Islet of Langerhans (tissue), 1 donor: ENCODE results near the gene ENGASE.

Experiments
- FAIRE-seq: peaks from one replicate; lab custom pipeline; 2011; peaks lifted over from hg19 to GRCh38; lab: Jason Lieb, UNC

ENGASE gene

GRCh38 chr17:79038545-79039135, 36.0 kb upstream of the ENGASE start:
- FAIRE-seq: no peak

- FAIRE-seq: no peak
Observed at GRCh38 chr17:79039171-79039570, 35.5 kb upstream of the ENGASE start.

DNA sequence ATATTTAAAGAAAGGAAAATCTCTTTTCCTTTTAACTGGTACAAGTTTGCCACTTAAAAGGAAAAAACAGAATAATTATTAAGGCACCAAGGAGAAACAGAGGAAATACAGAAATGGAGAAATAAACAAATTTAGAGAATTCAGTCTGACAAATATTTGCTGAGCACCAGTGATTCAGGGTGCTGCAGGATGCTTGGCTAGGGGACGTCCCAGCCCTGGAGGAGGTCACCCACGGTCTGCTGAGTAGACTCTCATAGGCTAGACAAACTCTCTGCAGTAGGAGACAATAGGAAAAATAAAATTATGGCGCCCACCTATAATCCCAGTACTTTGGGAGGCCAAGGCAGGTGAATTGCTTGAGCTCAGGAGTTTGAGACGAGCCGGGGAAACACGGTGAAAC, 34.7 kb upstream of the ENGASE start:
- FAIRE-seq: no peak

GRCh38 chr17:79041041-79041570, 33.5 kb upstream of the ENGASE start:
- FAIRE-seq: no peak

- no peak for FAIRE-seq
Observed at GRCh38 chr17:79041723-79042420, 32.8 kb upstream of the ENGASE start.

DNA sequence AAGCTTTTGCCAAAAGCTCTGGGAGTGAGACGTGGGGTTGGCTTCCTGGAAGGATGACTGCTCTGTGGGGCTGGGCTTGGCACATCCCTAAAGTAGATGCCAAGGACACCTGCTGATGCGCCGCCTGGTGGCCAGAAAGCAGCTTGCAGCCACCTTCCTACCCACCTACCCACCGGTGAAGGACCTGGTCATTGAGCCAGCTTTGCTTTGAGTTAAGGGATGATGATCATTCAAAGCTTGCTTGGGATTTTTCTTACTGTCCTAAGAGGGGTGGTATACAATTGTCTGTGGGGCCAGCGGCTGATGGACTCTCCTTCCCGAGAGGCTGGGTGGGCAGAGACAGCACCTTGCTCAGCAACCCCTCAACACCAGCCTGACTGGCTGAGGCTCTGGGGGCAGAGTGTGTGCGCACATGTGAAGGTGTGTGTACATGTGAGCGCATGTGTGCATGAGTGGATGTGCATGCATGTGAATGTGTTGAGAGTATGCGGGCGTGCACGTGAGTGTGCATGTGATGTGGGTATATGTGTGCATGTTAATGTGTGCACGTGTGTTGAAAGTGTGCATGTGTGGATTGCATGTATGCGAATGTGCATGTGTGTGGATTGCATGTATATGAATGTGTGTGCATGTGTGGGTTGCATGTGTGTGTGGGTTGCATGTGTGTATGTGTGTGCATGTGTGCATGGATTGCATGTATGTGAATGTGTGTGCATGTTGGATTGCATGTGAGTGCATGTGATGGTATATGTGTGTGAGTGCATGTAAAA, 32.0 kb upstream of the ENGASE start:
- FAIRE-seq: no peak

DNA sequence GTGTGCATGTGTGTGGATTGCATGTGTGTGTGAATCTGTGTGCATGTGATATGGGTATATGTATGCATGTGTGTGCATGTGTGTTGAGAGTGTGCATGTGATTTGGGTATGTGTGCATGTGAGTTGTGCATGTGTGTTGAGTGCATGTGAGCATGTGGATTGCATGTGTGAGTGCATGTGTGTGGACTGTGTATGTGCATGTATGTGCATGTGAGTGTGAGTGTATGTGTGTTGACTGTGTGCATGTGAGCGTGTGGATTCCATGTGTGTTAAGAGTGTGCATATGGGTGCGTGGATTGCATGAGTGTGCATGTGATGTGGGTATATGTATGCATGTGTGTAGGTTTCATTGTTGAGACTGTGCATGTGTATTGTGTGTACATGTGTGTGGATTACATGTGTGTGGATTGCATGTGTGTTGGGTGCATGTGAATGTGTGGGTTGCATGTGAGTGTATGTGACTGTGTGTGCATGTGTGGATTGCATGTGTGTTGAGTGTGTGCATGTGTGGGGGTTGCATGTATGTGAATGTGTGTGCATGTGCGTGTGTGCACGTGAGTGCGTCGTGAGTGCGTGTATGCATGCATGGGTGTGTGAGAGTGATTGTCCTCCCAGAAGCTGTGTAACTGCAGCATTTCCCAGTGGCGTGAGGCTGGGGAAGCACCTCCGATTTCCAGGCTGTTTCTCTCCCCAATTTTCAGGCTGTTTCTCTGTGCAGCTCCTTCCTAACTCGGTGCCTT, 31.3 kb upstream of the ENGASE start:
- no peak for FAIRE-seq

GRCh38 chr17:79043931-79044320, 30.7 kb upstream of the ENGASE start:
- no peak for FAIRE-seq

GRCh38 chr17:79044462-79044861, 30.2 kb upstream of the ENGASE start:
- no peak for FAIRE-seq

DNA sequence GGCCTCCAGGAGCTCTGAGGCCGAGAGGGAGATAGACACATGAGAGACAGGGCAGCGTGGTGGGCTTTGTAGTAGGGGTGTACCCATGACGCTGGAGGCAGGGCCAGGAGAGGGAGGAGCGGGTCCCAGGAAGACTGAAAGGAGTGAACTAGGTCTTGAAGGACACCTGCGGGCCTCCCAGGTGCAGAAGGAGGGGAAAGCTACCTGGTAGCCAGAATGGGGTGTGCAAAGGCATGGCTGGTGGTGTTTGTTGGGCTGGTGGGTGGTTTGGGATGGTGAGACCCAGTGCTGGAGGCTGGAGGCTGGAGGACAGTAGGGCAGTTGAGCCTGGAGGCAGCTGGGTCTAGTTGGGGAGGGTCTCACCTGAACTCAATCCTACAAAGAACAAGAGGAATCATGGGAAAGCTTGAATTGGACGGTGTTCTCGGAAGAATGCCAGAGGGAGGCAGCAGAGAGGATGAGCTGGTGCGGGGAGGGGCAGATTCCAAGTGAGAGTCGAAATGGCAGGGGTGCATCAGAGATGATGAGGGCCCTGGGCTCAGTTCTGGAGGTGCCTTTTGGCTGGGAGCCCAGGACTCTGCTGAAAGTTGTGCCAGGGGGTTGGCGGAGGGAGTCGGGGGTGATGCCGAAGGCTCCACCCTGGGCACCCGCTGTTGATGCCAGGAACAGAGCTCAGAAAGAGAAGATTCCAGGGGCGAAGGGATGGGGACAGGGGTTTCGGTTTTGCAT, 29.5 kb upstream of the ENGASE start:
- no peak for FAIRE-seq

DNA sequence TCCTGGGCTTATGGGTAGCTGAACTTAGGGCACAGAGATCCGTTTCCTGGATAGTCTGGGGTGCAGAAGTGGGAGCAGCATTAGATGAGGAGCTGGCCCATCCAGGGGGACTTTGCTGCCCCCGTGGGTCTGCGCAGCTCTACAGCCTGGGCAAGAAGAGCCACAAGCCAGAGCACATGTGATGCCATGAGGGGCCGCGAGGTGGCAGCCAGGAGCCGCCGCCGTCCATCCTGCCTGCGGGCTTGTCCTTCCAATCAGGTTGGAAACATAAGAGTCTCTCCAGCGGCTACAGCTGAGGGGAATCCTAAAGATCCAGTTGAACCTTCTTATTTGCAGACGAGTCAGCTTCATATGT, 28.8 kb upstream of the ENGASE start:
- no peak for FAIRE-seq

DNA sequence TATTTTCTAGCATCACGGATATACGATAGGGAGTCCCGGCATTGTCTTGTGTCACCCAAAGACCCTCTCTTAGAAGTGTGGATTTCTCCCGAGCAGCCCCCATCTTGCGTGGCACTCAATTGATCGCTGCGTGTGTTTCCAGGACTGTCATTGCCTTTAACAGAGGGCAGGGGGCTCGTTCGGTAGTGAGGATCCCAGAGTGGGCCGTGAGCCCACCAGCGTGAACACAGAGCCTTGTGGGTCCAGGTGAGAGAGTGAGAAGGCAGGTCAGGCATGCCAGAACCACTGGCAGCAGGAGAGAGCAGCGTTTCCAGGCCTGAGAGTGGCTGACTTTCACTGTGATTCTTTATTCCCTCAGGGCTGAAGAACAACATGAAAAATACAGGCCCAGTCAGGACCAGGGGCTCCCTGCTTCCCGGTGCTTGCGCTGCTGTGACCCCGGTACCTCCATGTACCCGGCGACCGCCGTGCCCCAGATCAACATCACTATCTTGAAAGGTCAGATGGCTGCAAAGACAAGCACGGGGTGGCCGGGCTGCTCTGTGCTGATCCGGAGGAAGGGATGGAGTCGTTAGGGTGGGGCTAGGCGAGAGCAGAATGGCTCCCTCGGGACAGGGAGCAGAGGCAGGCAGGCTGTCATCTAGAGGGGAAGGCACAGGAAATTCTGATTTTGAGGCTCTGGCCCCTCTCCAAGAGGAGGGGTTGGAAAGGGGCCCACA, 28.3 kb upstream of the ENGASE start:
- no peak for FAIRE-seq

- FAIRE-seq: no peak
Observed at GRCh38 chr17:79046916-79047280, 27.7 kb upstream of the ENGASE start.

- no peak for FAIRE-seq
Observed at GRCh38 chr17:79047291-79047920, 27.2 kb upstream of the ENGASE start.

GRCh38 chr17:79047923-79048825, 26.4 kb upstream of the ENGASE start:
- FAIRE-seq: no peak

DNA sequence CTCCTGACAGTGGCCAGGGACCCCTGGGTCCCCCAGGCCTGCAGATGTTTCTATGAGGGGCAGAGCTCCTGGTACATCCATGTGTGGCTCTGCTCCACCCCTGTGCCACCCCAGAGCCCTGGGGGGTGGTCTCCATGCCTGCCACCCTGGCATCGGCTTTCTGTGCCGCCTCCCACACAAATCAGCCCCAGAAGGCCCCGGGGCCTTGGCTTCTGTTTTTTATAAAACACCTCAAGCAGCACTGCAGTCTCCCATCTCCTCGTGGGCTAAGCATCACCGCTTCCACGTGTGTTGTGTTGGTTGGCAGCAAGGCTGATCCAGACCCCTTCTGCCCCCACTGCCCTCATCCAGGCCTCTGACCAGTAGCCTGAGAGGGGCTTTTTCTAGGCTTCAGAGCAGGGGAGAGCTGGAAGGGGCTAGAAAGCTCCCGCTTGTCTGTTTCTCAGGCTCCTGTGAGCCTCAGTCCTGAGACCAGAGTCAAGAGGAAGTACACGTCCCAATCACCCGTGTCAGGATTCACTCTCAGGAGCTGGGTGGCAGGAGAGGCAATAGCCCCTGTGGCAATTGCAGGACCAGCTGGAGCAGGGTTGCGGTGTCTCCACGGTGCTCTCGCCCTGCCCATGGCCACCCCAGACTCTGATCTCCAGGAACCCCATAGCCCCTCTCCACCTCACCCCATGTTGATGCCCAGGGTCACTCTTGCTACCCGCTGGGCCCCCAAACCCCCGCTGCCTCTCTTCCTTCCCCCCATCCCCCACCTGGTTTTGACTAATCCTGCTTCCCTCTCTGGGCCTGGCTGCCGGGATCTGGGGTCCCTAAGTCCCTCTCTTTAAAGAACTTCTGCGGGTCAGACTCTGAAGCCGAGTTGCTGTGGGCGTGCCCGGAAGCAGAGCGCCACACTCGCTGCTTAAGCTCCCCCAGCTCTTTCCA, 25.5 kb upstream of the ENGASE start:
- FAIRE-seq: no peak

- FAIRE-seq: no peak
Observed at GRCh38 chr17:79049821-79050220, 24.8 kb upstream of the ENGASE start.

DNA sequence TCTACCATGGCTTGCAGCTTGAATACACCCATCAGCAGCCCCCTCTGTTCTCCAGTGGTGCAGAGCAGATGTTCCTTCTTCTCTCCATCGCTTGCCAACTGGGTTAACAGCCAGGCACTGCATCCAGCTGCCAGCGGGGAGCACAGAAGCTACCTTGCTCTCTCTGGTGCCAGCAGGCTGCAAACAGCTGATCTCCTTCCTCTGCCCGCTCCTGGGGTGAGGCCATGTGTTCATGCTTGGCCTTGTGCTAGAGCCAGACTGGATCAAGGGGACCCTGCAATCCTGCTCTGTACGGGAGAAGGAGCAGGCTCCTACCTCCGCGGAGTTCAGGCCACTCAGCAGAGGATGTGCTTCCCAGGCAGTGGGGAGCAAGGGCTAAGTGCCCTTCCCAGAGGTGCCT, 24.1 kb upstream of the ENGASE start:
- no peak for FAIRE-seq

DNA sequence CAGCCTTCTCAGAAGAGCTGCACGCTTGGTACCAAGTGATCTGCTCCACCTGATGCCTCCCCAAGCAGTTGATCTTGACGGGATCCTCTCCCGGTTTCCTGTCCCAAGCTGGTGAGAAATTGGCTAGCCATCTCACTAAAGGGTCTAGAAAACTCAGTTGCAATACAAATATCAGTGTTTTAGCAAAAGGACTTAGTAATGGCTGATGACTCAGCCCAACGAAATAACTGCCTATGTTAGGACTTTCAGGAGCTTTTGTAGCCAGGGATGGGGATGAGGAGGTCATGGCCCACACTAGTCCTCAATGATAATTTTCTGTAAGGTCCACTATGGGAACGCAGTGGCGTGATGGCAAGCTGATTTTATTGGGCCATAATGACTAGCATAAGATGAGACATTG, 23.3 kb upstream of the ENGASE start:
- FAIRE-seq: no peak
